Ishikawa (cell line): ENCODE data around the gene NCOA1.

Experiments
- CEBPB ChIP-seq: IDR thresholded peaks from 2 replicates; pipeline ENCODE4 v1.6.1; 2012
- CREB1 ChIP-seq: IDR thresholded peaks from 2 replicates; pipeline ENCODE4 v1.6.1; 2012; ENCODE audit warnings: low read depth
- EGR1 ChIP-seq: IDR thresholded peaks from 2 replicates; pipeline ENCODE4 v1.6.1; 2012
- EP300 ChIP-seq: IDR thresholded peaks from 2 replicates; pipeline ENCODE4 v1.6.1; 2012; ENCODE audit warnings: borderline replicate concordance
- FOXM1 ChIP-seq: IDR thresholded peaks from 2 replicates; pipeline ENCODE4 v1.6.1; 2012; ENCODE audit warnings: low read depth, borderline replicate concordance
- NFIC ChIP-seq: IDR thresholded peaks from 2 replicates; pipeline ENCODE4 v1.6.1; 2012
- RAD21 ChIP-seq: IDR thresholded peaks from 2 replicates; pipeline ENCODE4 v1.6.1; 2012; ENCODE audit warnings: low read depth
- REST ChIP-seq: IDR thresholded peaks from 2 replicates; pipeline ENCODE4 v1.6.1; 2012; ENCODE audit warnings: low read depth, mild to moderate bottlenecking
- TAF1 ChIP-seq: IDR thresholded peaks from 2 replicates; pipeline ENCODE4 v1.6.1; 2012; ENCODE audit warnings: low read depth, mild to moderate bottlenecking
- TCF12 ChIP-seq: IDR thresholded peaks from 2 replicates; pipeline ENCODE4 v1.6.1; 2012; ENCODE audit warnings: low read depth
- TEAD4 ChIP-seq: IDR thresholded peaks from 2 replicates; pipeline ENCODE4 v1.6.1; 2012
- USF1 ChIP-seq: IDR thresholded peaks from 2 replicates; pipeline ENCODE4 v1.6.1; 2012
- YY1 ChIP-seq: IDR thresholded peaks from 2 replicates; pipeline ENCODE4 v1.6.1; 2012; ENCODE audit warnings: low read depth
- ZBTB7A ChIP-seq: IDR thresholded peaks from 2 replicates; pipeline ENCODE4 v1.6.1; 2012; ENCODE audit warnings: low read depth
- TF ChIP-seq, protein P1 (sequence below): IDR thresholded peaks from 2 replicates; pipeline ENCODE4 v1.6.1; 2012

NCOA1 gene

GRCh38 chr2:24613154-24613814, 122.2 kb downstream of the NCOA1 start:
- TF ChIP-seq USF1 (no peak), RAD21 (peak; percentile 54)

DNA sequence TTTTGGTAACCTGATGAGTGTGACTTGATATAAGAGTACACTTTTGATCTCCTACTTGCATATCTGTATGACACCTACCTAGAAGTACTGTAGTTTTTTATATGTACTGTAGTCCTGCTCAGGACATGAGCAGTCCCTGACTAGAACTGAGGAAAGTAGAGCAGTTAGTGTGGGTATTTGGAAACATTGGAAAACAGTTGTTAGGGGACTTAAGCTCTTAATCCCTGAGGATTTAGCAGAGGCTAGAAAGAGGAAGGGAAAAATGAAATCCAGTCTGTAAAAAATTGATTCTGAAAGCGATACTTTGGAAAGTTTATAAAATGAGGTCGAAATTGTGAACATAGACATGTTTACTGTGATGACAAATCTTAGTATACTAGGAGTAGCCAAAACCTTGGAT, 125.6 kb downstream of the NCOA1 start:
- TF ChIP-seq RAD21, result no peak
- TF ChIP-seq TAF1, result no peak
- TF ChIP-seq EP300, result no peak

- TF ChIP-seq, protein P1, sequence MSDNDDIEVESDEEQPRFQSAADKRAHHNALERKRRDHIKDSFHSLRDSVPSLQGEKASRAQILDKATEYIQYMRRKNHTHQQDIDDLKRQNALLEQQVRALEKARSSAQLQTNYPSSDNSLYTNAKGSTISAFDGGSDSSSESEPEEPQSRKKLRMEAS, result no peak
- TF ChIP-seq ZBTB7A (no peak), NFIC (no peak), CREB1 (no peak), TCF12 (no peak)
Measured at GRCh38 chr2:24617424-24617823, 126.4 kb downstream of the NCOA1 start.

- TF ChIP-seq EP300, result no peak
- no peak for TF ChIP-seq RAD21
- no peak for TF ChIP-seq TEAD4
- TF ChIP-seq CEBPB, result no peak
- no peak for TF ChIP-seq REST
- TF ChIP-seq CREB1, result no peak
- TF ChIP-seq TCF12, result no peak
- TF ChIP-seq EGR1, result no peak
- TF ChIP-seq TAF1, result no peak
- TF ChIP-seq FOXM1, result no peak
- TF ChIP-seq ZBTB7A, result no peak
- no peak for TF ChIP-seq NFIC
- TF ChIP-seq, protein P1, result no peak
- no peak for TF ChIP-seq USF1
- TF ChIP-seq YY1, result no peak
Measured at GRCh38 chr2:24618144-24618543, 127.1 kb downstream of the NCOA1 start.

GRCh38 chr2:24618680-24619079, 127.6 kb downstream of the NCOA1 start:
- TF ChIP-seq NFIC (no peak), EP300 (no peak), FOXM1 (no peak), TCF12 (no peak), CREB1 (no peak), ZBTB7A (no peak), REST (no peak), USF1 (no peak), YY1 (no peak), TEAD4 (no peak), RAD21 (no peak), EGR1 (no peak), TAF1 (no peak), CEBPB (no peak)
- TF ChIP-seq, protein P1, result no peak

DNA sequence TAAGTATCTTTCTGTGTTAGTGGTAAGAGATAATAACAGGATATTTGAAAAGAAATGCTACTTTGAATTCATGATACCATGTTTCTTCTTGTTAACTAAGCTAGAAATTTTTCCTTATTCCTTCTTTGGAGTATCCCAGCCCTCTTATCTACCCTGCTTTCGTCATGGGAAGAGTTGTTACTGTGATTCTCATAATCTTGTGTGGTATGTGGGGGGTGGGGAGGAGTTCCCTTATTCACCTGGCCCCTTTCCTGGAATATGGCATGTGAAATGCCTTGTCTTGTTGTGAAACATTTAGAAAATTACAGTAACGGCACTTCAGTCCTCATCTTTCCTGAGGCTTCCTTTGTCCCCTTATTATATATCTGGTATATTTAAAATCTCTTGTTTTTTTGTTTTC, 129.9 kb downstream of the NCOA1 start:
- TF ChIP-seq TCF12 (no peak), RAD21 (no peak), TAF1 (no peak), TEAD4 (no peak), REST (no peak), NFIC (no peak), ZBTB7A (no peak)
